Measurements from ENCODE around the gene SPDEF. TPM values are rescaled to one million over a fixed set of nuclear protein-coding genes. Genes with fewer than 3 reads are reported as not detected.
A peak's percentile ranks its signal among the peaks of the same experiment; 100 is the strongest.

Gene SPDEF
- total and polyA plus RNA-seq, 2 of the 13 experiments (the other 11 are each of a cell fraction or from before 2014, with no cell fraction given): not detected

- TF ChIP-seq HNF4G (IDR thresholded peaks at IDR 0.05; ENCODE audit: borderline replicate concordance, low read depth, low read length) (no peak), HNF4G (CRISPR knock-in tag; IDR thresholded peaks at IDR 0.05; ENCODE audit: borderline replicate concordance, low read depth) (no peak), ATF3 (CRISPR knock-in tag; IDR thresholded peaks at IDR 0.05) (no peak), ZFP36 (IDR thresholded peaks at IDR 0.05; ENCODE audit: borderline replicate concordance, low read depth, low read length, partially characterized antibody) (peak; percentile 85), ZNF709 (CRISPR knock-in tag; IDR thresholded peaks at IDR 0.05) (no peak), CSRNP1 (CRISPR knock-in tag; IDR thresholded peaks at IDR 0.05) (no peak), ETV5 (CRISPR knock-in tag; IDR thresholded peaks at IDR 0.05; ENCODE audit: borderline replicate concordance) (no peak), POGZ (CRISPR knock-in tag; IDR thresholded peaks at IDR 0.05) (no peak), CCDC6 (CRISPR knock-in tag; IDR thresholded peaks at IDR 0.05) (no peak), ZBTB33 (CRISPR knock-in tag; IDR thresholded peaks at IDR 0.05) (no peak), ZNF670 (CRISPR knock-in tag; IDR thresholded peaks at IDR 0.05; ENCODE audit: borderline replicate concordance) (no peak), ARNT2 (CRISPR knock-in tag; IDR thresholded peaks at IDR 0.05; ENCODE audit: low read depth) (no peak), PTBP1 (IDR thresholded peaks at IDR 0.05; ENCODE audit: low read depth, low read length, poor library complexity, severe bottlenecking) (no peak), SMAD1 (CRISPR knock-in tag; IDR thresholded peaks at IDR 0.05; ENCODE audit: borderline replicate concordance, low read depth) (no peak), ZKSCAN1 (IDR thresholded peaks at IDR 0.05; ENCODE audit: low read length) (peak; percentile 45; the same call in 1 of the 2 replicates), ZNF543 (CRISPR knock-in tag; IDR thresholded peaks at IDR 0.05) (no peak), ZNF124 (CRISPR knock-in tag; IDR thresholded peaks at IDR 0.05) (no peak), ZNF687 (CRISPR knock-in tag; IDR thresholded peaks at IDR 0.05) (no peak), ZNF296 (CRISPR knock-in tag; conservative IDR thresholded peaks at IDR 0.05) (no peak)
Observed at GRCh38 chr6:34527751-34528670, 28.1 kb downstream of the SPDEF start (continued).

Measured in HepG2 (cell line).